MM.1S (cell line): Measurements from ENCODE around the gene ENO3.
A peak's percentile ranks its signal among the peaks of the same experiment; 100 is the strongest.

ENCODE experiments used
- DNase-seq: peaks from one replicate; pipeline ENCODE4 v3.0.0-alpha.2; 2015
- H2AFZ ChIP-seq: fragments of 300-600 bp; sonication (generic); 2 replicates; pipeline ENCODE4 v1.6.0; 2016; ENCODE audit warnings: antibody characterized with exemption, low read length
- H3F3A ChIP-seq: fragments of 300-600 bp; sonication (generic); 2 replicates; pipeline ENCODE4 v1.6.1; 2016; ENCODE audit warnings: mild to moderate bottlenecking, antibody characterized with exemption, low read length, moderate library complexity, mixed read lengths; ENCODE audit not compliant: insufficient read depth
- H3K27ac ChIP-seq: fragments of 300-600 bp; sonication (generic); 2 replicates; pipeline ENCODE4 v1.5.1; 2016; ENCODE audit warnings: mild to moderate bottlenecking, low read length
- H3K27me3 ChIP-seq: fragments of 300-600 bp; sonication (generic); replicated peaks from 2 replicates; pipeline ENCODE4 v1.6.0; 2016; ENCODE audit warnings: low read length; ENCODE audit not compliant: insufficient read depth
- H3K36me3 ChIP-seq: fragments of 300-600 bp; sonication (generic); replicated peaks from 2 replicates; pipeline ENCODE4 v1.6.1; 2016; ENCODE audit warnings: mild to moderate bottlenecking, low read length, mixed read lengths; ENCODE audit not compliant: insufficient read depth
- H3K4me1 ChIP-seq: fragments of 300-600 bp; sonication (generic); 2 replicates; pipeline ENCODE4 v1.6.1; 2016; ENCODE audit warnings: low read length, mixed read lengths
- H3K4me2 ChIP-seq: fragments of 300-600 bp; sonication (generic); 2 replicates; pipeline ENCODE4 v1.6.0; 2016; ENCODE audit warnings: low read depth, low read length
- H3K4me3 ChIP-seq: fragments of 300-600 bp; sonication (generic); 2 replicates; pipeline ENCODE4 v1.5.1; 2016; ENCODE audit warnings: low read length, mixed read lengths
- H3K79me2 ChIP-seq: fragments of 300-600 bp; sonication (generic); 2 replicates; pipeline ENCODE4 v1.6.1; 2016; ENCODE audit warnings: mixed run types, low read length, mixed read lengths
- H3K9ac ChIP-seq: fragments of 300-600 bp; sonication (generic); 2 replicates; pipeline ENCODE4 v1.6.1; 2016; ENCODE audit warnings: low read length, mixed read lengths
- H3K9me2 ChIP-seq: fragments of 300-600 bp; sonication (generic); replicated peaks from 2 replicates; pipeline ENCODE4 v1.6.1; 2016; ENCODE audit warnings: mild to moderate bottlenecking, low read length, mixed read lengths; ENCODE audit not compliant: insufficient read depth
- H3K9me3 ChIP-seq: fragments of 300-600 bp; sonication (generic); replicated peaks from 2 replicates; pipeline ENCODE4 v1.6.1; 2016; ENCODE audit warnings: mild to moderate bottlenecking, low read length, mixed read lengths; ENCODE audit not compliant: insufficient read depth
- H4K20me1 ChIP-seq: fragments of 300-600 bp; sonication (generic); 2 replicates; pipeline ENCODE4 v1.6.1; 2016; ENCODE audit warnings: mild to moderate bottlenecking, low read length, moderate library complexity, mixed read lengths; ENCODE audit not compliant: insufficient read depth
- EZH2 ChIP-seq: fragments of 300-600 bp; sonication (generic); optimal IDR thresholded peaks from 2 replicates; pipeline ENCODE3; 2017; ENCODE audit warnings: low read depth, mild to moderate bottlenecking, antibody characterized with exemption, low read length, mixed read lengths
- EZH2phosphoT487 ChIP-seq: fragments of 300-600 bp; sonication (generic); IDR thresholded peaks from 2 replicates; pipeline ENCODE4 v1.6.1; 2018; ENCODE audit warnings: antibody characterized with exemption, low read length
- TF ChIP-seq, protein P1 (sequence below): fragments of 300-600 bp; sonication (generic); IDR thresholded peaks from 2 replicates; pipeline ENCODE4 v1.5.1; 2016; ENCODE audit warnings: antibody characterized with exemption, low read length, mixed read lengths

The ENO3 gene

DNA sequence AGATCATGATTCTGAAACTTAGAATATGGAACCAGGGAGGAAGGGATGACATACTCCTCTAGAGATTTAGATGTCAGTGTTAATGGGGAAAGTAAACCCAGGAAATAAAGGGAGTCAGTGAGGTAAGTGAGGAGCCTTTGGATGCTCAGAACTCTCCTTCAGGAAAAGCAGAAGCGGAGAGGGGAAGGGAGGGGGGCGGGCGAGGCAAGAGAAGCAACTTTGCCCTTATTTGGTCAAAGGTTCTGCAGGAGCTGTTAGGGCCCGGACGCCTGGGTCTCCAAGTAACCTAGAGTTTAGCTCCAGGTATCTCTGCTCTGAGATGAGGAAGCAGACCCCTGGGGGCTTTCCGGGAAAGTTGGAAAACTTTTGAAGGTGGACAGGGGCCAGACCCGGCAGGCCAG is 3.9 kb upstream of the ENO3 start:
- no peak for DNase-seq
- Histone ChIP-seq H4K20me1 (peaks cover 28% of the 10 kb centered on the region), H3K27ac (peak overlapping the region; percentile 54), H3K4me1 (peaks cover 48% of the 10 kb centered on the region), H3K9me3 (no peaks in the 10 kb centered on the region), H3K4me3 (peak overlapping the region; percentile 99), H3K27me3 (no peaks in the 10 kb centered on the region), H3K9me2 (no peaks in the 10 kb centered on the region), H3K9ac (peak overlapping the region; percentile 99), H3K79me2 (peaks cover 69% of the 10 kb centered on the region), H3K36me3 (no peaks in the 10 kb centered on the region), H2AFZ (no peak overlapping the region), H3F3A (peaks cover 75% of the 10 kb centered on the region), H3K4me2 (peak overlapping the region; percentile 95)
- TF ChIP-seq EZH2phosphoT487 (no peak), EZH2 (no peak)
- TF ChIP-seq, protein P1, sequence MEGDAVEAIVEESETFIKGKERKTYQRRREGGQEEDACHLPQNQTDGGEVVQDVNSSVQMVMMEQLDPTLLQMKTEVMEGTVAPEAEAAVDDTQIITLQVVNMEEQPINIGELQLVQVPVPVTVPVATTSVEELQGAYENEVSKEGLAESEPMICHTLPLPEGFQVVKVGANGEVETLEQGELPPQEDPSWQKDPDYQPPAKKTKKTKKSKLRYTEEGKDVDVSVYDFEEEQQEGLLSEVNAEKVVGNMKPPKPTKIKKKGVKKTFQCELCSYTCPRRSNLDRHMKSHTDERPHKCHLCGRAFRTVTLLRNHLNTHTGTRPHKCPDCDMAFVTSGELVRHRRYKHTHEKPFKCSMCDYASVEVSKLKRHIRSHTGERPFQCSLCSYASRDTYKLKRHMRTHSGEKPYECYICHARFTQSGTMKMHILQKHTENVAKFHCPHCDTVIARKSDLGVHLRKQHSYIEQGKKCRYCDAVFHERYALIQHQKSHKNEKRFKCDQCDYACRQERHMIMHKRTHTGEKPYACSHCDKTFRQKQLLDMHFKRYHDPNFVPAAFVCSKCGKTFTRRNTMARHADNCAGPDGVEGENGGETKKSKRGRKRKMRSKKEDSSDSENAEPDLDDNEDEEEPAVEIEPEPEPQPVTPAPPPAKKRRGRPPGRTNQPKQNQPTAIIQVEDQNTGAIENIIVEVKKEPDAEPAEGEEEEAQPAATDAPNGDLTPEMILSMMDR: no peak

DNA sequence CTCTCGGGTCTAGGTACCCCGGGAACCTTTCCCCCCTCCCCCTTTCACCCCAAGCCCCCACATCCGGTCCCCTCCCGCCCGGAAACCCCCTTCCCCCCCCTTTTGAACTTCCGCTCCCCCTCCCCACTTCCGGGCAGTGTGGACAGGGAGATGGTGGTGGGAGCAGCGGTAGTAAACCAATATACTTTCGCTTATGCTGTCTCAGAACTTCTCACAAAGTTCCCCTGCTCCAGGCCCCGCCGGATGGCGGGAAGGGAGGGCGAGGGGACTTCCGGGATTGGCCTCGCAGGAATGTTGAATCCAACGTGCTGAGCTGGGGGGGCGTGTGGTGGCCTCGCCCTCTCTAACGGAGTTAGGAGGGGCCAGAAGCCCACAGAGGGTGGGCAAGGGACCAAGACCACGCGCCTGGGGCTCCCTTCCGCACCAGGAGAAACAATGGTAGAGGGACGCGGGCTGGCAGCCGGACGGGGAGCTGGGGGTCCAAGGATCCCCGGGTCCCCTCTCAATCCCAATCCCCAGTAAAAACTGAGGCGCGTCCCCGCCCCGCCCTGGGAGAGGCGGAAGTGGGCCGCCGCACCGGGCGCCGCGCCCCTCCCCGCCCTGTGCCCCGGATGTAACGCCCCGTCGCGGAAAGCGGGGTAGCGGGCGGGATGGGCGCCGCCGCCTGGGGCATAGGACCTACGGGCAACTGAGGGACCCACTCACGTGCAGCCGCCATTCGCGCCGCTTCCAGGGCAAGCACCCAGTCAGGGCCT is 3.3 kb upstream of the ENO3 start:
- no peaks in the 10 kb centered on the region for H3K27me3 ChIP-seq
- no peaks in the 10 kb centered on the region for H3K9me3 ChIP-seq
- TF ChIP-seq, protein P1: no peak
- TF ChIP-seq EZH2: no peak
- no peak for TF ChIP-seq EZH2phosphoT487
- peak overlapping the region; percentile 100 for H3K27ac ChIP-seq
- no peaks in the 10 kb centered on the region for H3K9me2 ChIP-seq
- peaks cover 28% of the 10 kb centered on the region for H4K20me1 ChIP-seq
- peak overlapping the region; percentile 99 for H3K9ac ChIP-seq
- H3K4me2 ChIP-seq: peak overlapping the region; percentile 95
- H2AFZ ChIP-seq: 0 out of 2 replicates have a peak overlapping the region, but pooled peaks have one; percentile 19
- peak overlapping the region; percentile 99 for H3K4me3 ChIP-seq
- peak; percentile 59 for DNase-seq
- peaks cover 43% of the 10 kb centered on the region for H3K4me1 ChIP-seq
- no peaks in the 10 kb centered on the region for H3K36me3 ChIP-seq
- peaks cover 71% of the 10 kb centered on the region for H3F3A ChIP-seq
- peaks cover 63% of the 10 kb centered on the region for H3K79me2 ChIP-seq

DNA sequence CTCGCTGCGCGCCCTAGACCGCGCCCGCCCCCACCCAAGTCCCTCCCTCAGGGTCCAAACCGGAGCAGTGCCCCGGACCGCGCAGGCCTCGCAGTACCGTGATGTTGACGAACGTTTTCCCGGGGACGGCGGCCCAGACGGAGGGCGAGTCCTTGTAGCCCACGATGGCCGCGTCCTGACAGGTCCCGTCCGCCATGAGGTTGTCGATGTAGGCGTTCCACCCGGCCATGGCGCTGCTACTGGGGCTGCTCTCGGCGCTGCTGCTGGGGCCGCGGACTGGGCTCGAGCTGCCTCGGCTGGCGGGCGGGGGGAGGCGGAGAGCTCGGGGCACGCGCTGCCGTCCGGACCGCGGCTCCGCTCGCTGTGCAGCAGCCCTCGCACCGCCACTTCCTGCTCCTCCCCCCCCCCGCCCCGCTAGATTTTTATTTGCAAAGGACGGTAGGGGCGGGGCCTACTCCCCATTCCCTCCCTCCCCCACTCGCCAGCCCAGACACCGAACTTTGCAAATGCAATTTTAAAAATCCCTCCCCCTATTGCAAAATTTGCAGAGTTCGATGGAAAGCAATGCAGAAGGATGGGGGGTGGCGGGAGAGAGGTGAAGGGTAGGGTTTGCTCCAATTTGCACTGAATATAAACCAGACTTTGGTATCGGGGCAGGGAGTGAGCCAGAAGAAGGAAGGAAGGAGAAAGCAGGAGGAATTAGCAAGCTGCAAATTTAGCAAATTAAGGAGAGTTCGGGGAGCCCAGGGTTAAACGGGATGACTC is 2.6 kb upstream of the ENO3 start, which contains the start of gene PFN1:
PFN1 (minus strand) TSS at position 365 of the 765 bp plus-strand sequence; CDS start at position 229, 136 bp downstream.
- peak within 1 kb of the TSS; percentile 100 for H3K27ac ChIP-seq
- H3K27me3 ChIP-seq: no peaks in the 10 kb centered on the region
- H3K9ac ChIP-seq: peak within 1 kb of the TSS; percentile 99
- H2AFZ ChIP-seq: peak within 1 kb of the TSS; percentile 74
- H3K4me3 ChIP-seq: peak within 1 kb of the TSS; percentile 99
- DNase-seq: peak; percentile 89
- H3K9me2 ChIP-seq: no peaks in the 10 kb centered on the region
- H3K36me3 ChIP-seq: no peaks in the 10 kb centered on the region
- peak within 1 kb of the TSS; percentile 94 for H3K4me2 ChIP-seq
- peaks cover 40% of the 10 kb centered on the region for H3K4me1 ChIP-seq
- TF ChIP-seq EZH2phosphoT487 (no peak), EZH2 (no peak)
- TF ChIP-seq, protein P1: no peak
- H3F3A ChIP-seq: peaks cover 63% of the 10 kb centered on the region
- peaks cover 28% of the 10 kb centered on the region for H4K20me1 ChIP-seq
- no peaks in the 10 kb centered on the region for H3K9me3 ChIP-seq
- H3K79me2 ChIP-seq: peaks cover 55% of the 10 kb centered on the region
